A549 treated with AZD9567 at 1 μM for 4 hours (cell line): ENCODE measurements around the gene DSEL. TPM values are rescaled to one million over a fixed set of nuclear protein-coding genes. Genes with fewer than 3 reads are reported as not detected.

ENCODE experiments used
- total RNA-seq: library from RNA; stranded (reverse); fragments of 200-300 nt; extraction: Qiagen RNA extraction; gene quantifications from 5 replicates; pipeline ENCODE4 v1.2.3, GENCODE V29; 2022; ENCODE audit not compliant: insufficient read depth

The DSEL gene
- total RNA-seq, result 0.33 to 0.45 TPM (median 0.42 TPM) in 5 replicates

DNA sequence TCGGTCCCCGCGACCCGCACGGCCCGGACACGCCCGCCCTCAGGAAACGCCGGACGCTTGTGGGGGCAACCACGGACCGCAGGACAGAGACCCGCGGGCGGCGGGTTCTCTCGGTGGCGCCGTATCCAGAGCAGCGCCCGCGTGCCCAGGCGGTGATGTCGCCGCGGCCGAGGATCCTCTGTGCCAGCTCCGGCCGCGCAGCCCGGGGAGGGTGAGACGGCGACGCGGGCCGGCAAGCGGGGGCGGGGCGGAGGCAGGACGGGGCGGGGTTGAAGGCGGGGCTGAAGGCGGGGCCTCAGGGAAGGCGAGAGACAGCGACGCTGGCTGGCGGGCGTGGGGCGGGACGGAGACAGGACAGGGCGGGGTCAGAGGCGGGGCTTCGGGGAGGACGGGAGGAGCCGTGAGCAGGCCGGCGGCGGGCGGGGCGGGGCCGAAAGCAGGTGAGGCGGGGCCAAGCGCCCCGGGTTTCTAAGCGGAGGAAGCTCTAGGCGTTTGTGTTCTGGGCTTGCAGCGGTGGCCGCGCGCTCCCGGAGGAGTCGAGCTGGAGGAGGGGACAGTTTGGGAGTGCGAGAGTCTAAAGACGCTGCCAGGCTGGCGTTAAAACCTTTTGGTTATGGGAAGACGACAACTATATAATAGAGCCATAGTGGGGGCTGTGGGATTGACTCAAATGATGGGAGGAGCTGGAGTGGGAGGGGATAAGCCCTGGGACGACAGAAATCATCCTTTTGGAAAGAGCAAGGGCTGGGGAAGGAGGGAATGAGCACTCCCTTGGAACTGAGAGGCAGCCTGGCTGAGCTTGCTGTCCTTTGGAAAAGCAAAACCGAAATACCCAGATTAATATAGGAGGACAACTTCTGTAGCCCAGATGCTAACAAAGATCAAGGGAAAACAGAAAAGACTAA, at the start of gene DSEL:
Gene DSEL, minus strand, starts transcription at position 182 of the 905 bp plus-strand sequence. CDS start 2,112 bp downstream, outside the sequence.

